ENCODE measurements around the gene SLC9A9. TPM values are rescaled to one million over a fixed set of nuclear protein-coding genes. Genes with fewer than 3 reads are reported as not detected.

SLC9A9 gene
- total RNA-seq, 2 experiments from 2014 or later = 12.2 TPM

GRCh38 chr3:143307613-143308183 lies 540.6 kb downstream of the SLC9A9 start:
- Mint-ChIP-seq H3K4me3 (no peak overlapping the region), H3K9me3 (no peaks in the 10 kb centered on the region), H3K27me3 (no peaks in the 10 kb centered on the region), H3K4me1 (ENCODE audit: low read depth) (peaks cover 5% of the 10 kb centered on the region), H3K36me3 (ENCODE audit: low read depth) (no peaks in the 10 kb centered on the region), H3K27ac (no peak overlapping the region)
- Histone ChIP-seq H3K36me3 (ENCODE audit: insufficient read depth, low read length) (no peaks in the 10 kb centered on the region), H3K4me1 (ENCODE audit: insufficient read depth, low read length) (no peaks in the 10 kb centered on the region), H3K4me3 (ENCODE audit: low read length) (no peak overlapping the region), H3K27ac (ENCODE audit: low read depth in 1 of 2, low read length in 2 of 2) (no peak overlapping the region), H3K9me3 (ENCODE audit: control insufficient read depth in 1 of 2, insufficient read depth in 1 of 2, low read length in 2 of 2) (no peaks in the 10 kb centered on the region), H3K27me3 (ENCODE audit: control insufficient read depth in 1 of 2, insufficient read depth in 2 of 2, low read length in 2 of 2) (no peaks in the 10 kb centered on the region)
- DNase-seq (peak in 1 of 14 experiments; percentile 22), ATAC-seq (ENCODE audit: poor library complexity) (no peak)
- TF ChIP-seq, protein P1, sequence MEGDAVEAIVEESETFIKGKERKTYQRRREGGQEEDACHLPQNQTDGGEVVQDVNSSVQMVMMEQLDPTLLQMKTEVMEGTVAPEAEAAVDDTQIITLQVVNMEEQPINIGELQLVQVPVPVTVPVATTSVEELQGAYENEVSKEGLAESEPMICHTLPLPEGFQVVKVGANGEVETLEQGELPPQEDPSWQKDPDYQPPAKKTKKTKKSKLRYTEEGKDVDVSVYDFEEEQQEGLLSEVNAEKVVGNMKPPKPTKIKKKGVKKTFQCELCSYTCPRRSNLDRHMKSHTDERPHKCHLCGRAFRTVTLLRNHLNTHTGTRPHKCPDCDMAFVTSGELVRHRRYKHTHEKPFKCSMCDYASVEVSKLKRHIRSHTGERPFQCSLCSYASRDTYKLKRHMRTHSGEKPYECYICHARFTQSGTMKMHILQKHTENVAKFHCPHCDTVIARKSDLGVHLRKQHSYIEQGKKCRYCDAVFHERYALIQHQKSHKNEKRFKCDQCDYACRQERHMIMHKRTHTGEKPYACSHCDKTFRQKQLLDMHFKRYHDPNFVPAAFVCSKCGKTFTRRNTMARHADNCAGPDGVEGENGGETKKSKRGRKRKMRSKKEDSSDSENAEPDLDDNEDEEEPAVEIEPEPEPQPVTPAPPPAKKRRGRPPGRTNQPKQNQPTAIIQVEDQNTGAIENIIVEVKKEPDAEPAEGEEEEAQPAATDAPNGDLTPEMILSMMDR (IDR thresholded peaks at IDR 0.05) = no peak
- ChIA-PET POLR2A (no interaction called here), CTCF (no interaction called here)
- intact Hi-C loops (cut with DNase I, micrococcal nuclease) = loop anchor here in 1 of 2 experiments (10.0 kb wide), 1 partner anchor 183 kb away; no protein-coding TSS in a partner anchor

DNA sequence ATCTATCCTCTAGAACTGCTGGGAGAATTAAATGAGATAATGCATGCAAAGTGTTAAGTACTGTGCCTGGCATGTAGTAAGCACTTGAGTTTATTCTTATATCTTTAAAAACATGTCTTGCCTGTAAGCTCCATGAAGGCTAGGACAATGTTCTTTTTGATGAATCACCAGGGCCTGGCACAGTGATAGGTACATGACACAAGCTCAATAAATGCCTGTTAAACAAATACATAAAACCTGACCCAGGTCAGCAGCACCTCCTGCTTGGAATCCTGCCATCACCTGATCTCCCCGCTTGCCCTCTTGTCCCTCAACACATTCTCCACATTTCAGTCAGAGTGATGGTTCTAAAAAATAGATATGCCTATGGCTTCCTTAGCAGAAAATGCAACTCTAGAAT lies 541.9 kb downstream of the SLC9A9 start:
- DNase-seq = no peak
- H3K27me3 Mint-ChIP-seq = no peaks in the 10 kb centered on the region
- Histone ChIP-seq H3K4me1 (ENCODE audit: insufficient read depth, low read length) (no peaks in the 10 kb centered on the region), H3K36me3 (ENCODE audit: insufficient read depth, low read length) (no peaks in the 10 kb centered on the region), H3K27ac (ENCODE audit: low read depth in 1 of 2, low read length in 2 of 2) (no peak overlapping the region), H3K27me3 (ENCODE audit: control insufficient read depth in 1 of 2, insufficient read depth in 2 of 2, low read length in 2 of 2) (no peaks in the 10 kb centered on the region), H3K4me3 (ENCODE audit: low read length) (no peak overlapping the region), H3K9me3 (ENCODE audit: control insufficient read depth in 1 of 2, insufficient read depth in 1 of 2, low read length in 2 of 2) (no peaks in the 10 kb centered on the region)
- POLR2A ChIA-PET = no interaction called here
- H3K36me3 Mint-ChIP-seq (ENCODE audit: low read depth) = no peaks in the 10 kb centered on the region
- H3K4me1 Mint-ChIP-seq (ENCODE audit: low read depth) = peaks cover 14% of the 10 kb centered on the region
- intact Hi-C loops (cut with DNase I, micrococcal nuclease) = loop anchor here in 1 of 2 experiments (10.0 kb wide), 1 partner anchor 182 kb away; no protein-coding TSS in a partner anchor
- ATAC-seq (ENCODE audit: poor library complexity) = no peak
- CTCF ChIA-PET = no interaction called here
- H3K27ac Mint-ChIP-seq = no peak overlapping the region
- no peak overlapping the region for H3K4me3 Mint-ChIP-seq
- H3K9me3 Mint-ChIP-seq = no peaks in the 10 kb centered on the region
- TF ChIP-seq, protein P1 (IDR thresholded peaks at IDR 0.05) = no peak

DNA sequence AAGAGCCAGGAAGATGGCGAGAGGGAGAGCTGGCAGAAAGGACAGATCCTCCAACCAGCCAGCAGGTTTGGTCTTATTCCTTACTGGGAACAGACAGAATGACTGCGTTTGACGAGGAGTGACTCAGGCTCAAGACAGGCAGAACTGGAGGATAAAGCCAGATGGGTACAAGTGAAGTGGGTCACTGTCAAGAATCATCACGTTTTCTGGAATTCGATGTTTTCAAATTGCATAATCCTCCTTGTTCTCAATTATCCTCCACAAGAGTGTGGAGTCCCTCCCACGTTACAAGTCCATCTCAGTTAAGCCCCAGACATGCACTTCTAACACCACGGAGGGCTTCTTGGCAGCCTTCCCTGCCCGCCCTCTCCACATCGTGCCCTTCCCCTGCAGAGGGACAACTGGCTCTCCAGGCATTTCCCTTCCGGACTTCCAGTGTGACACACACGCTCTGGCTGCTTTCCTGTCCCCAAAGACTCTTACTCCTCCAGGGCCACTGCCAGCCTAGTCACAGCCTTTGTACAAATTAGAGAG lies 545.6 kb downstream of the SLC9A9 start:
- H3K9me3 ChIP-seq (ENCODE audit: control insufficient read depth in 1 of 2, insufficient read depth in 1 of 2, low read length in 2 of 2) = no peaks in the 10 kb centered on the region
- TF ChIP-seq, protein P1 (IDR thresholded peaks at IDR 0.05) = no peak
- H3K4me1 ChIP-seq (ENCODE audit: insufficient read depth, low read length) = no peaks in the 10 kb centered on the region
- ChIA-PET POLR2A (no interaction called here), CTCF (no interaction called here)
- Mint-ChIP-seq H3K9me3 (no peaks in the 10 kb centered on the region), H3K27me3 (no peaks in the 10 kb centered on the region), H3K27ac (no peak overlapping the region), H3K36me3 (ENCODE audit: low read depth) (no peaks in the 10 kb centered on the region), H3K4me3 (no peak overlapping the region), H3K4me1 (ENCODE audit: low read depth) (peaks cover 30% of the 10 kb centered on the region)
- no peak overlapping the region for H3K4me3 ChIP-seq (ENCODE audit: low read length)
- ATAC-seq (ENCODE audit: poor library complexity) = no peak
- no peak overlapping the region for H3K27ac ChIP-seq (ENCODE audit: low read depth in 1 of 2, low read length in 2 of 2)
- no peaks in the 10 kb centered on the region for H3K36me3 ChIP-seq (ENCODE audit: insufficient read depth, low read length)
- no peaks in the 10 kb centered on the region for H3K27me3 ChIP-seq (ENCODE audit: control insufficient read depth in 1 of 2, insufficient read depth in 2 of 2, low read length in 2 of 2)
- intact Hi-C loops (cut with DNase I, micrococcal nuclease) = loop anchor here in 1 of 2 experiments (10.0 kb wide), 1 partner anchor 178 kb away; no protein-coding TSS in a partner anchor
- no peak for DNase-seq

Data from CD4-positive, alpha-beta T cell (primary cell).